GM12892 (cell line): ENCODE results near the gene SMAD7.

Experiments used
- POLR2A ChIP-seq: IDR thresholded peaks from 2 replicates; pipeline ENCODE4 v1.6.1; 2011; ENCODE audit warnings: low read depth, low read length, control low read depth
- POLR2AphosphoS5 ChIP-seq: IDR thresholded peaks from 2 replicates; pipeline ENCODE4 v1.6.1; 2011; ENCODE audit warnings: low read depth, low read length, control low read depth
- TAF1 ChIP-seq: IDR thresholded peaks from 2 replicates; pipeline ENCODE4 v1.6.1; 2011; ENCODE audit warnings: low read depth, mild to moderate bottlenecking, control low read depth, low read length, borderline replicate concordance

DNA sequence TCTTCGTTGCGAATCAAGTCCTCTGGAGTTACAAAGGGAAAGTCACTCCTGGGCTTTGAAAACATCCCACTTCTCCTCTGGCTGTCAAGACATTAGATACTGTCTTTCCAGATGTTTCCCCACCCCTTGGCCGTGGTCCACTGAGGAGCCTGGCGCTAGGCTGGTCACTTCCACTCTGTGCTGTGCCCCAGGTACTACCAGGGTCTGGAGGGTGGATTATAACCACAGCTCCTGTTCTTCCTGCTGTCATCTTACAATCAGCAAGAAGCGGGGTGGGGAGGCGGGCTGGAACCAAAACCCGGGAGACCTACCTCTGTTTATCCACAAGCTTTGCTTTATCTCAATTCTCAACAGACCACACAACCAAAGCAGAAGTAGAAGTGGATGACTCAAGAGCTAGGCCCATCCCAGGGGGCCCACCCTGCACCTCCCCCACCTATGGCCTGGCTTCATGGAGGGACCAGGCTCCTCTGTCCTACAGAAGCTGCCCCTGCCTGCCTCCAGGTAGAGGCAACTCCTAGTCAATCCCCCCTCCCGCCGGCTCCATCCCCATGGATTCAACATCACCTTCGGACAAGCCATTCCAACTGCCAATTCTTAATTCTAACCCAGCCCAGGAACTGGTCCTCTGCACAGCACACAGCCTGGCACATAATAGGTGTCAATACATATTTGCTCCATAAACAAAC is 17.8 kb downstream of the SMAD7 start:
- TF ChIP-seq POLR2A (no peak), POLR2AphosphoS5 (no peak), TAF1 (no peak)
